ENCODE results near the gene PHC1.

The PHC1 gene

DNA sequence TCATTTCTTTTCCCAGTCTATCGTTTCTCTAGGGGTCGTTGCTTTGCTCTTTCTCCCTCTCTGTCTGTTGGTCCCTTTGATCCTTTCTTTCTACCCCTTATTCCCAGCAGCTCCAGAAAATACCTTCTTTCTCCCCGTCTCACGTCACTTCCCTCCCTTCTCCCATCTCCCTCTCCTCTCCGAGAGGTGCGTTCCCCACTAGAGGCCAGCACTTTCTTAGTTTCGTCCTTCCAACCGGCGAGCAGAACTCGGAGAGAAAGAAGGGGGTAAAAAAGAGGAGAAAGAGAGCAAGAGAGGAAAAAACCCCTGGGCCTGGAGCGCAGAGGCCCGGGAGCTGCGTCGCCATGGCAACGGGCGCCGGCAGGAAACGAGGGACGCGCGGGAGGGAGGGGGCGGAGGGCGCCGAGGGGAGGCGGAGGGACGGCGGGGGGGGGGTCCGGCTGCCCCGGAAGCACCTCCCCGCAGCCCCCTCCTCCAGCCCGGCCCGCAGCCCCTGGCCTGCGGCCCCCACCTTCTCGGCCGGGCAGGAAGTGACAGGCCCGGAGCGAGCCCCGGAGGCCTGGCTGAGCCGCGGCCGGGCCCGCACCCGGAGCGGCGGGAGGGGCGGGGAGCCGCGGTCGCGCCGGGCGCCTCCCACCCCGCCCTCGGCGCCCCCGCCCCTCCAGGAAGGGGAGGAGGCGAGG is at the start of gene PHC1:
PHC1 (plus strand) TSS at position 477 of the 683 bp plus-strand sequence. CDS start 3,169 bp downstream, outside the sequence.
- H3K27ac ChIP-seq = peak within 1 kb of the TSS; percentile 60
- TF ChIP-seq, protein P1, sequence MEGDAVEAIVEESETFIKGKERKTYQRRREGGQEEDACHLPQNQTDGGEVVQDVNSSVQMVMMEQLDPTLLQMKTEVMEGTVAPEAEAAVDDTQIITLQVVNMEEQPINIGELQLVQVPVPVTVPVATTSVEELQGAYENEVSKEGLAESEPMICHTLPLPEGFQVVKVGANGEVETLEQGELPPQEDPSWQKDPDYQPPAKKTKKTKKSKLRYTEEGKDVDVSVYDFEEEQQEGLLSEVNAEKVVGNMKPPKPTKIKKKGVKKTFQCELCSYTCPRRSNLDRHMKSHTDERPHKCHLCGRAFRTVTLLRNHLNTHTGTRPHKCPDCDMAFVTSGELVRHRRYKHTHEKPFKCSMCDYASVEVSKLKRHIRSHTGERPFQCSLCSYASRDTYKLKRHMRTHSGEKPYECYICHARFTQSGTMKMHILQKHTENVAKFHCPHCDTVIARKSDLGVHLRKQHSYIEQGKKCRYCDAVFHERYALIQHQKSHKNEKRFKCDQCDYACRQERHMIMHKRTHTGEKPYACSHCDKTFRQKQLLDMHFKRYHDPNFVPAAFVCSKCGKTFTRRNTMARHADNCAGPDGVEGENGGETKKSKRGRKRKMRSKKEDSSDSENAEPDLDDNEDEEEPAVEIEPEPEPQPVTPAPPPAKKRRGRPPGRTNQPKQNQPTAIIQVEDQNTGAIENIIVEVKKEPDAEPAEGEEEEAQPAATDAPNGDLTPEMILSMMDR (conservative IDR thresholded peaks at IDR 0.05) = peak; percentile 52
- peak; percentile 60; the same call in 1 of the 2 replicates for TF ChIP-seq ZFX (IDR thresholded peaks at IDR 0.05)

DNA sequence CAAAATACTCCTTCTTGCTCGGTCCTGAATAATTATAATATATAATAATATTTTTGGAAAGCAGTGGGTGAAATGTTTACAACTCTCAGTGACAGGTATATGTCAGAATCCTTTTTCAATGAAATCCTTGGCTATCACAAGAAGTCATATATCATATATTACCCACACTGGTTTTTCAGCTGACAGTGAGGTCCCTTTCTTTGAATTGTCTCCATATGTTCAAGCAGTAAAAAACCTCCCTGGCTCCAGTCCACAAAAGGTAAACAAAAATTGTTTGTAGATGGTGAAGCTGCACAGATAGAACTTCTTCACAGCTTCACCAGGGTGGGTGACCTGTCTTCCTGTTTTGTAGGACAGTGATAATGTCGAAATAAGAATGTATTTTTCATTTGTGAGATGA is 47.9 kb upstream of the PHC1 start:
- H3K27ac ChIP-seq = no peak overlapping the region
- TF ChIP-seq, protein P1 (conservative IDR thresholded peaks at IDR 0.05) = no peak
- no peak for TF ChIP-seq ZFX (IDR thresholded peaks at IDR 0.05)

DNA sequence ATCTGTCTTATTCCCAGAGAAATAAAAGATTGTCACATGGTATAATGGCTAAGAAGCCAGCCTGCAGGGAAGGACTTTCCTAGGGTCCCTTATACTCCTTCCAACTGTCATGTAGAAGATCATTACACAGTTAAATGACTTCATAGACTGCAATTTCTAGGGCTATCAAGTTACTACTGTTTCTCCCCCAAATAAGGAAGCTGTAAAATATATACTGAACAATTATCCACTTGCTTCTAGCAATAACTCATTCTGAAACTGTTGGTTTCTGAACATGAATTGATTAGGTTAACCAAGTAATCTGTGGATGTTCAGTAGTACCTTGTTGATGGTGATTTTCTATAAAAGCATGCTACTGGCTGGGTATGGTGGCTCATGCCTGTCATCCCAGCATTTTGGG is 47.3 kb upstream of the PHC1 start:
- H3K27ac ChIP-seq = no peak overlapping the region
- TF ChIP-seq ZFX (IDR thresholded peaks at IDR 0.05) = no peak
- TF ChIP-seq, protein P1 (conservative IDR thresholded peaks at IDR 0.05) = no peak

DNA sequence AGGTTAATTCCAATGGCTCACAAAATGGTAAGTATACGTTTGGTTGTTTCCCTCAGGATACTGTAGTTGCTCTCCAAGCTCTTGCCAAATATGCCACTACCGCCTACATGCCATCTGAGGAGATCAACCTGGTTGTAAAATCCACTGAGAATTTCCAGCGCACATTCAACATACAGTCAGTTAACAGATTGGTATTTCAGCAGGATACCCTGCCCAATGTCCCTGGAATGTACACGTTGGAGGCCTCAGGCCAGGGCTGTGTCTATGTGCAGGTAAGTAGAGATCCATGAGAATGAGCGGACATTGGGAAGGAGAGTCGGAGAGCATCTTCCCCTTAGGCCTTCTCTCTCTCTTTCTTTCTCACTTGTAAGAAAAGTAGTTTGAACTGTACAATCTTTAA is 46.5 kb upstream of the PHC1 start:
- TF ChIP-seq ZFX (IDR thresholded peaks at IDR 0.05) = no peak
- TF ChIP-seq, protein P1 (conservative IDR thresholded peaks at IDR 0.05) = no peak

DNA sequence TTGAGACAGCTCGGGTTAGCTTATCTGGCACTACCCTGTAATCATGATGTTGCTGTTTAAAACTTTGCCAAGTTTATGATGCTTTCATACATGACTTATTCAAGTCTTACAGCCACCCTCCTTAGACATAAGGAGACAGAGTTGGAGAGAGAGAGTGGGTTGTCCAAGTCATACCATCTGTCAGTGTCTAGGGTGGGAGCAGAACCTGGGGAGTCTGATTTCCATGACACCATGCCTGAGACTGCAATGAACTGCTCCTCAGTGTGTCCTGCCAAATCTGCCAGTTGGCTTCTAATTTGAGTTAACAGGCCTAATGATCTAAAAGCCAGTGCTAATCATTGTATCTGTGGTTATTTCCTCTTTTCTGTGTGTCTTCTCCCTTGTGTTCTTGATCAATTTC is 43.7 kb upstream of the PHC1 start:
- no peak overlapping the region for H3K27ac ChIP-seq
- no peak for TF ChIP-seq ZFX (IDR thresholded peaks at IDR 0.05)
- TF ChIP-seq, protein P1 (conservative IDR thresholded peaks at IDR 0.05) = no peak

More for the DNA sequence above, 46.5 kb upstream of the PHC1 start:
- H3K27ac ChIP-seq = no peak overlapping the region

DNA sequence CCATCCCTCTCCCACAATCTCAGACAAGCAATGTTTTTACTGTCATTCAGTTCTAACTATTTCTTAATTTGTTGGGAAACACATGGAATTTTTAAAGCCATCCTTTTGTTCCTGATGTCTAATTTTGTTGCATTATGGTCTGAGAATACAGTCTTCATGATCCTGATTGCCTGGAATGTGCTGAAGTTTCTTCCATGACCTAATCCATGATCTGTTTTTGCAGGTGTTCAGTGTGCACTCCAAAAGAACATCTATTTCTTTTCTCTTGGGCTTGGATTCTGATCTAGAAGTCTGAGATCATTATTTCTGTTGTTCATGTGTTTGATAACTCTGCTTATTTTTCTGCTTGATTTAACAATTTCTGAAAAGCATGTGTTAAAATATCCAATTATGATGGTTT is 43.2 kb upstream of the PHC1 start:
- no peak overlapping the region for H3K27ac ChIP-seq
- TF ChIP-seq, protein P1 (conservative IDR thresholded peaks at IDR 0.05) = no peak
- TF ChIP-seq ZFX (IDR thresholded peaks at IDR 0.05) = no peak

DNA sequence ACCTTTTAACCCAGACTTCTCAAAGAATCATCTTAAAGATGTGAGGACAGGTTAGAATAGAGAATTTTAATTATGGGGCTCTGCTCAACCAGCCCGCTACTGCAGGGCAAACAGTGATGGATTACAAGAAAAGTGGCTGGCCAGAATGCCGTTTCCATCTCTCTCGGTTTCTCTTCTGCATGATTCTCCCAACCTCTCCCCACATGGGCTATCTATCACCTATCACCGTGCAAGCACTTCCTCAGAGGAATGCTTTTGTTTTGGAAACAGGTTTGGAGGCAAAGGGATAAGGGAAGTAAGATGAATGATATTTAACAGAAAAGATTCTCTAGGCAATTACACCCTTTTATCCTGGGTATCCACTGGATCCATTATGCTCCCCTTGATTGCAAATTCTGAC is 37.4 kb upstream of the PHC1 start:
- no peak overlapping the region for H3K27ac ChIP-seq
- TF ChIP-seq, protein P1 (conservative IDR thresholded peaks at IDR 0.05) = no peak
- no peak for TF ChIP-seq ZFX (IDR thresholded peaks at IDR 0.05)
